Fibroblast of lung (primary cell): ENCODE results near the gene PPP6R3. TPM values are rescaled to one million over a fixed set of nuclear protein-coding genes. Genes with fewer than 3 reads are reported as not detected.
"Not testable (repeated sequence)": the region's sequence is repeated elsewhere in the genome, so short reads cannot be mapped to it uniquely, and the experiment has no call there.

Experiments used
- DNase-seq, 2 donors: peaks; one replicate each; pipeline versions ENCODE4 v3.0.0 to v3.0.0-alpha.2; 2010; ENCODE audit warnings: low read depth in 2 of 2
- H2AFZ ChIP-seq: 2 replicates; pipeline ENCODE4 v1.5.1; 2012; ENCODE audit warnings: low read length, control low read depth, inconsistent platforms
- H3K27ac ChIP-seq: 2 replicates; pipeline ENCODE4 v1.5.1; 2011; ENCODE audit warnings: low read length, control low read depth; ENCODE audit not compliant: insufficient read depth
- H3K27me3 ChIP-seq: 2 replicates; pipeline ENCODE4 v1.5.1; 2011; ENCODE audit warnings: mild to moderate bottlenecking, low read length; ENCODE audit not compliant: control insufficient read depth, insufficient read depth
- H3K36me3 ChIP-seq: 2 replicates; pipeline ENCODE4 v1.5.1; 2011; ENCODE audit warnings: low read length; ENCODE audit not compliant: control insufficient read depth, insufficient read depth
- H3K4me1 ChIP-seq: 2 replicates; pipeline ENCODE4 v1.5.1; 2011; ENCODE audit warnings: low read length; ENCODE audit not compliant: control insufficient read depth, insufficient read depth; ENCODE audit errors: extremely low read depth
- H3K4me2 ChIP-seq: 2 replicates; pipeline ENCODE4 v1.5.1; 2011; ENCODE audit warnings: low read length, control low read depth; ENCODE audit not compliant: insufficient read depth; ENCODE audit errors: extremely low read depth
- H3K4me3 ChIP-seq, 4 experiments: fragments of 200-600 bp in 1 of 4; sonication (generic) in 1 of 4; replicated peaks in 1 of 4; 2 replicates each; pipeline ENCODE4 v1.5.1; 2011 to 2016; ENCODE audit warnings: low read length in 4 of 4, low read depth in 3 of 4, mild to moderate bottlenecking in 3 of 4, control low read depth in 2 of 4, inconsistent platforms in 1 of 4, mixed read lengths in 1 of 4; ENCODE audit not compliant: insufficient read depth in 1 of 4; ENCODE audit errors: control extremely low read depth in 1 of 4
- H3K79me2 ChIP-seq: 2 replicates; pipeline ENCODE4 v1.5.1; 2012; ENCODE audit warnings: mild to moderate bottlenecking, low read length, inconsistent platforms; ENCODE audit not compliant: control insufficient read depth, insufficient read depth
- H3K9ac ChIP-seq: 2 replicates; pipeline ENCODE4 v1.5.1; 2011; ENCODE audit warnings: mild to moderate bottlenecking, low read length, control low read depth; ENCODE audit not compliant: insufficient read depth
- H3K9me3 ChIP-seq: 2 replicates; pipeline ENCODE4 v1.5.1; 2012; ENCODE audit warnings: low read depth, low read length; ENCODE audit not compliant: control insufficient read depth, insufficient read depth
- H4K20me1 ChIP-seq: 2 replicates; pipeline ENCODE4 v1.5.1; 2011; ENCODE audit warnings: low read length; ENCODE audit not compliant: control insufficient read depth, insufficient read depth; ENCODE audit errors: extremely low read depth
- CTCF ChIP-seq, 2 donors: IDR thresholded peaks in 1 of 2; conservative IDR thresholded peaks in 1 of 2; 1 replicate in 1 of 2; 2 replicates in 1 of 2; pipeline ENCODE4 v1.5.1; 2011 to 2012; ENCODE audit warnings: low read length in 2 of 2, control low read depth in 1 of 2, inconsistent platforms in 1 of 2, low read depth in 1 of 2, mild to moderate bottlenecking in 1 of 2
- EZH2 ChIP-seq: IDR thresholded peaks from 2 replicates; pipeline ENCODE4 v1.5.1; 2012; ENCODE audit warnings: low read length, control low read depth, mild to moderate bottlenecking; ENCODE audit errors: missing control alignments
- polyA plus RNA-seq, 2 donors: library from polyadenylated mRNA; depleted of rRNA in 1 of 2; stranded (reverse) in 1 of 2; unstranded in 1 of 2; fragments of >200 nt; gene quantifications; 2 replicates each; pipeline ENCODE4 v1.2.1, GENCODE V29; 2011 to 2012; ENCODE audit warnings: missing spikeins in 1 of 2
- total RNA-seq: library from RNA; depleted of rRNA; stranded (reverse); fragments of >200 nt; gene quantifications from 2 replicates; pipeline ENCODE4 v1.2.1, GENCODE V29; 2014

Gene PPP6R3
- total and polyA plus RNA-seq, 2 donors (not counting 1 experiment from before 2014, with no cell fraction given), result 44.2 to 120 TPM

- no peak for TF ChIP-seq EZH2
- TF ChIP-seq CTCF (conservative IDR thresholded peaks at IDR 0.05 in 1 of 2, IDR thresholded peaks at IDR 0.05 in 1 of 2; ENCODE audit: low read depth in 1 of 2, low read length in 2 of 2), result no peak
- Histone ChIP-seq H3K9ac (no peak overlapping the region), H3K4me2 (no peak overlapping the region), H3K79me2 (peaks cover 21% of the 10 kb centered on the region), H3K9me3 (no peaks in the 10 kb centered on the region), H2AFZ (no peak overlapping the region), H3K27me3 (no peaks in the 10 kb centered on the region), H4K20me1 (no peaks in the 10 kb centered on the region), H3K4me3 (no peak overlapping the region), H3K4me1 (no peaks in the 10 kb centered on the region), H3K27ac (no peak overlapping the region), H3K36me3 (no peaks in the 10 kb centered on the region)
- DNase-seq, result no peak
Measured at GRCh38 chr11:68457898-68458249, 2.7 kb upstream of the PPP6R3 start.

GRCh38 chr11:68458340-68458739, 2.2 kb upstream of the PPP6R3 start:
- not testable (repeated sequence) for H4K20me1 ChIP-seq, H3K36me3 ChIP-seq, H3K9me3 ChIP-seq, H2AFZ ChIP-seq, H3K4me2 ChIP-seq, H3K27ac ChIP-seq, H3K4me3 ChIP-seq, H3K27me3 ChIP-seq, DNase-seq, H3K9ac ChIP-seq, H3K4me1 ChIP-seq
- H3K79me2 ChIP-seq, result peaks cover 26% of the 10 kb centered on the region

- Histone ChIP-seq H3K27me3 (no peaks in the 10 kb centered on the region), H3K9me3 (no peaks in the 10 kb centered on the region), H3K4me3 (peak overlapping the region; percentile 73 to 88 (median 84)), H4K20me1 (peaks cover 2% of the 10 kb centered on the region), H3K4me1 (peaks cover 2% of the 10 kb centered on the region), H3K9ac (peak overlapping the region; percentile 93), H3K27ac (peak overlapping the region; percentile 93), H2AFZ (peak overlapping the region; percentile 96), H3K79me2 (peaks cover 43% of the 10 kb centered on the region), H3K36me3 (no peaks in the 10 kb centered on the region), H3K4me2 (peak overlapping the region; percentile 59)
- peak; percentile 99 for DNase-seq
- TF ChIP-seq CTCF (conservative IDR thresholded peaks at IDR 0.05 in 1 of 2, IDR thresholded peaks at IDR 0.05 in 1 of 2; ENCODE audit: low read depth in 1 of 2, low read length in 2 of 2) (no peak), EZH2 (no peak)
Measured at GRCh38 chr11:68459886-68460740, 439 bp upstream of the PPP6R3 start.
